Stimulated activated CD4-positive, alpha-beta T cell treated with anti-CD3 and anti-CD28 coated beads, Interleukin-1b, Interleukin-23, amount 100 ng/mL, for 48 hours (primary cell): Measurements from ENCODE around the gene TANC1.

Experiments used
- DNase-seq: peaks from one replicate; pipeline ENCODE4 v3.0.0-alpha.2; 2020

The TANC1 gene

DNA sequence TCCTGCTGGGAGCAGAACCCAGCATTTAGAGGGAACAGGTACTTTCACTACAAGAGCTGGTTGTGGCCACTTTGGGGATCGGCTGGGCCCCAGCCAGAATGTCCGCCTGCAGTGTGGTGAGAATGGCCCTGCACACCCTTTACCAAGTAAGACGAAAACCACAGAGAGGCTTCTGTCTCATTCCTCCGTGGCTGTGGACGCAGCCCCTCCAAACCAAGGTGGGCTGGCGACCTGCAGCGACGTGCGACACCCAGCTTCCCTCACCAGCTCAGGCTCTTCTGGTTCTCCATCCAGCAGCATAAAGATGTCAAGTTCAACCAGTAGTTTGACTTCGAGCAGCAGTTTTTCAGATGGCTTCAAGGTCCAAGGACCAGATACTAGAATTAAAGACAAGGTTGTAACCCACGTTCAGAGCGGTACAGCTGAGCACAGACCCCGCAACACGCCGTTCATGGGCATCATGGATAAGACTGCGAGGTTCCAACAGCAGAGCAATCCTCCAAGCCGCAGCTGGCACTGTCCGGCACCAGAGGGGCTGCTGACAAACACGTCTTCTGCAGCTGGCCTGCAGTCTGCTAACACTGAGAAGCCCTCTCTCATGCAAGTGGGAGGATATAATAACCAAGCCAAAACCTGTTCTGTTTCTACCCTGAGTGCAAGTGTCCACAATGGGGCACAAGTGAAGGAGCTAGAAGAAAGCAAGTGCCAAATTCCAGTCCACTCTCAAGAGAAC, 261.9 kb downstream of the TANC1 start:
- no peak for DNase-seq

GRCh38 chr2:159232456-159233170, 264.2 kb downstream of the TANC1 start:
- DNase-seq = no peak

- no peak for DNase-seq
Measured at GRCh38 chr2:159234868-159235267, 266.4 kb downstream of the TANC1 start.

DNA sequence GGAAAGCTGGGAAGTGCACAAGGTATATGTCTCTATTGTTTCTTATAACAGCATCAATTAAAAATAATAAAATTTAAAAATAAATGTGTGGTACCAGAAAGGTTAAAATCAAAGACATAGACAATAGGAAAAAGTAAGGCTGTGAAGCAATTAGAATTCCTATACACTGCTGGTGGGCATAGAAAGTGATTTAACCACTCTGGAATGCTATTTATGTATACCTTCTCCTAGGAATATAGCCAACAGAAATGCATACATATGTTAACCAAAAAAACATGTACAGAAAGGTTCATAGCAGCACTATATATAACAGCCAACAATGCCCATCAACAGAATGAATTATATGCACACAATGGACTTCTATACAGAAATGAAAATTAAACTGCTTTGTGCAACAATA, 275.1 kb downstream of the TANC1 start:
- no peak for DNase-seq

GRCh38 chr2:159246325-159246988, 278.0 kb downstream of the TANC1 start:
- DNase-seq = no peak

- no peak for DNase-seq
Measured at GRCh38 chr2:159249990-159250715, 281.7 kb downstream of the TANC1 start.

DNA sequence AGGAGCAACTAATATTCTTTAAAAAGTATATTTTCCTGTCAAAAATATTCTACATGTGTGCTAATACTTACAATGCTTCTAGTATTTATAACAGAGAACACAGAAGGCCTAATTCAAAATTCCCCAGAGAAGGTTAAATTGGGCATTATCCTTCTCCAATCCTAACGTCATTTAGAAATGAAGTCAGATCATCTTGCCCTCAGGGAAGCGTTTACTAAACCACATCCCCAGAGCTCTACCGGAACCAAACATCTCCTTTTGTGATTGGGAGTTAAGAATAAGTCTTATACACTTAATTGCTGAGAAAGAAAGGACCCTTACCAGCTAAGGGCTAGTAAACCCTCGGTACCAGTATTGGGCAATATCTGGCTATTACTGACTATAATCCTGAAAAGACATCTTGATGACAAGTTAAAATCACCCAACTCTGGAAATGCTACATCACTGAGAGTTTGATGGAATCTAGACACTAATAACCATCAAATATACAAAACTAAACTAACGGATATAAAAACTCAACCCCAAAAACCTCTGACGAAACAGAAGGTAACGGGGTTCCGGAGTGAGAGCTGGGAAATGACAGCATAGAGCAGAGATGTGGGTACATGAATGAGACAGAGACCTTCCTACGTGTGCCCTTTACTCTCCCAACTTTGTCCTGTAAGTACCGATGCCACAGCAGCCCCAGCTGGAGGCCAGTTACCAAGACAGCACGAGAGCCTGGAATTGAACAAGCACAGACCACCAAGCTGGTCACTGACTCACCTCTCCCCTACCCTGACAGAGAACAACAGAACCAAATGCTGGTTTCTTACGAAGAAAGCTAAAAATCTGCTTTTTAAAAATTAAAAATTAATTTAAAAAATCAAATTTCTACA, 283.1 kb downstream of the TANC1 start:
- DNase-seq = no peak

DNA sequence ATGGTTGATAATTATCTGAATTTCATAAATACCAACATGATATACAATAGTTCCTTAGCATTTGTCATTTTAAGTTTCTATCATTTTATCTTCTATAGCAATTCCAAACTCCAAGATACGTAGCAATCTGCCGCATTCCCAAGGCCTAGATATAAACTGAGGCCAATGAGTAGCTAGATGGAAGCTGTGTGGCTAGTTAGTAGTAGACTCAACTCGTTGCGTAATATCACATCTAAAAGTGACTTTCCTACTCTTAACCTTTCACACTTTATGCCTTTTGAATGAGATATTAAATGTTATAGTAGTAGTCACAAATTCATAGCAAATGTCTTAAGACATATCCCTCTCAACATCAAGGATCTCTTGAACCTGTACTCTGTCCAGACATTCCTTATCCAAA, 284.5 kb downstream of the TANC1 start:
- no peak for DNase-seq

DNA sequence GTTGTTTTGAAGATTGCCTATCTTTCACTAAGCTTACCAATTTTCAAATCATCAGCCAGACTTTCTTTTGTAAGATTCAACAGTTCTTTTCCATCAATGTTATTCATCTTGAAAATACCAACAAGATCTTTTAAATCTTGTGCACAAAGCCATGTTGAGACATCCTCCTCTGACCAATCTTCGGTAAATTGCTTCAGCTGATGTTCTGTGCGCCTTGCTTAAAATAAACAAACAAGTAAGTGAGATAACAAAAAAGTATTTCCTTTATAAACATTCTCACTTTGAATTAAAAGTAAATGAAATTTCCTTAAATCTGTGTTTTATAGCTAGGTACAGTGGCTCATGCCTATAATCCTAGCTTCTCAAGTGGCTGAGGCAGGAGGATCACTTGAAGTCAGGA, 287.7 kb downstream of the TANC1 start:
- DNase-seq = no peak

- DNase-seq = no peak
Measured at GRCh38 chr2:159262226-159262625, 293.8 kb downstream of the TANC1 start.

DNA sequence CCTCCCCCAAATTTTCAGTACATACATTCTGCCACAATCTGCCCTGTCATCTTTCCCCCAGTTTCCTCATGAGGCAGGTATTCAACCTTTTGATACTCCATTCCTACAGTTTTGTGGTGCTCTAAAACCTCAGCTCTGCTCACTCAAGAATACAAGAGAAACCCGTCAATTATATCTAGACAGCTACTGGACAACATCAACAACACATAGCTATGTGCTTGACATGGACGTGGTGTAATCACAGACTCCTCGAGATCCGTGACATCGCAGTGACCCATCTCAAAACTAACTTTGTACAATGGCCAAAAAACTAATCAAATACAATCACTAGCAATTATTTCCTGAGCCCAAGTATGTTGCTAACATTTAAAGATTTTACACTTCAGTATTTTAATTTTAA, 294.5 kb downstream of the TANC1 start:
- no peak for DNase-seq

GRCh38 chr2:159265171-159265576, 296.7 kb downstream of the TANC1 start:
- no peak for DNase-seq

DNA sequence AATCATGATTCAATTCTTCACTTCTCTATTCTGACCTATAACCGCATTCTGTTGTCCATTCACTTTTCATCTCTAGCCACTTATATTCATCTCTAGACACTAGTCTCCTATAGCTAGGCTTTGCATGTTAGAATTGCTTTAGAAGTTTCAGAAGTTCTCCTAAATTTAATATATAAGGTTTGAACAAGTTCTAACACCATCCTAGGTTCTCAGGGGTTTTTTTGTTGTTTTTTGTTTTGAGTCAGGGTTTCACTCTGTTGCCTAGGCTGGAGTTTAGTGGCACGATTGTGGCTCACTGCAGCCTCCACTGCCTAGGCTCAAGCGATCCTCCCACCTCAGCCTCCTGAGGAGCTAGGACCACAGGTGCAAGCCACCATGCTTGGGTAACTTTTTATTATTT, 298.1 kb downstream of the TANC1 start:
- DNase-seq = no peak

GRCh38 chr2:159267921-159268320, 299.5 kb downstream of the TANC1 start:
- DNase-seq = no peak

GRCh38 chr2:159270744-159271379, 302.4 kb downstream of the TANC1 start:
- no peak for DNase-seq

- DNase-seq = no peak
Measured at GRCh38 chr2:159272156-159272555, 303.7 kb downstream of the TANC1 start.

DNA sequence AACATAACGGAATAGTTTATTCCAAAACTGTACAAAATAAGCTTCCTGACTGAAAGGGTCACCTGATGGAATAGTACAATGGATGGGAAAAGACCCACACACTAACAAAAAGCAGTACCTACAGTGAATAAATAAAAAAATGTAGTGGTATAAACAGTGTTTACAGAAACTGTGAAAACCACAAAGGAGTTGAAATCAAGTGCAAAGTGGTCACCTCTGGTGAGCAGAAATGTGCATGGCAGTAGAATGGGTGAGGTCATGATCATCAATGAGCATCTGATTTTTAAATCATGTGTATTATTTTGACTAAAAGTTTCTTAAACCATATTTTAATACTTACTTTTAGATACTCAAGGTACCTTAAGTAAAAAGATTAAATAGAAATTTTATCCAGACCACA, 306.7 kb downstream of the TANC1 start:
- no peak for DNase-seq

GRCh38 chr2:159279700-159280099, 311.3 kb downstream of the TANC1 start:
- no peak for DNase-seq

DNA sequence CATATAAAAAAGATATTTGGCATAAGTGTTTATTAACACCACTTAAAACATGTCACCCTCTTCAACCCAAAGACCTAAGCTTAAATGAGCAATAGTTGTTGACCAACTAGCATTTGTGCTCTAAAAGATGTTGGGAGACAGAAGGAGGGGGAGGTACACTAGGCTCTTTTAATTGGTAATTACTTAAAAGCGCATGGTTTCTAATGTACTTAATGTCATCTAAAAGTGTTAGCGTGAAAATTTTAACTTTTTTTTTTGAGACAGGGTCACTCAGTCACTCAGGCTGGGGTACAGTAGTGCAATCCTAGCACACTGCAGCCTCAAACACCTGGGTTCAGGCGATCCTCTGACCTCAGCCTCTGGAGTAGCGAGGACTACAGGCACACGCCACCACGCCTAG, 312.6 kb downstream of the TANC1 start:
- DNase-seq = no peak
